GM11168 (cell line): ENCODE data around the gene OCA2.

Source experiments
- in situ Hi-C: fragments of 300-500 bp; cut with MboI; formaldehyde crosslinking; loops from one replicate; pipeline ENCODE4 v1.12.0; 2022; ENCODE audit warnings: low sequenced_read_pairs; ENCODE audit not compliant: unreplicated experiment

The OCA2 gene

DNA sequence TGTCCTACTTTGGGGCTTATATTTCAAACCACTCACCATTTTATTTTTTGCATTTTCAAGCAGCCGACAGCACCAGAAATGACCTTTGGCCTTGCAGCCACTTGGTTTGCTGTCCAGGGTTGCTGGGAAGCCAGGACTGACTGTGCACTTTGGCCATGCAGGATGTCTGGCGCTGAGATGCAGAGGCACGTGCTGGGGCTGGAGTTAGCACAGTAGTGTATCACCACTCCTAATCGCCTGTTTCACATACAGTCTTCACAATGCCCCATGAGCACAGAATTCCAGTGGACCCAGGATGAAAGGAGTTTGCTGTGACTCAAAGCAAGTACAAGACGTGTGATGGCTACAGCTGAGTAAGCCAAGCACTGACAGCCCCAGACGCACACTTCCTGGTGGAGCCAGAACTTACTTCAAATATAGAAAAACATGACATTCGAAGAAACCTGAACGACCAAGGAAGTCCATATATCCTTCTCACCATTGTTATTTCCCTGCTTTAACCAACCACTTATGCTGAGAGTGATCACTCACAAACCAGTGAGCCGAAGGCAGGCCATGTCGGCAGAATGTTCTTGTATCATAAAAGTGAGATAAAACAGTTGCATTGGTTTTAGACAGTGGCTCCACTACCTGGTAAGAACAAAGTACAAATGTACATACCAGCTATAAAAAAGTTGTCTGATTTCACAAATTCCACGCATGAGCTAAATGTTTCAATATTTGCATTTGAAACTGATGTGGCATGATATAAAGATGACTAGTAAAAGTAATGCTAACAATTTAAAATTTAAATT lies 16.0 kb downstream of the OCA2 start:
- in situ Hi-C loops = no loop called here

DNA sequence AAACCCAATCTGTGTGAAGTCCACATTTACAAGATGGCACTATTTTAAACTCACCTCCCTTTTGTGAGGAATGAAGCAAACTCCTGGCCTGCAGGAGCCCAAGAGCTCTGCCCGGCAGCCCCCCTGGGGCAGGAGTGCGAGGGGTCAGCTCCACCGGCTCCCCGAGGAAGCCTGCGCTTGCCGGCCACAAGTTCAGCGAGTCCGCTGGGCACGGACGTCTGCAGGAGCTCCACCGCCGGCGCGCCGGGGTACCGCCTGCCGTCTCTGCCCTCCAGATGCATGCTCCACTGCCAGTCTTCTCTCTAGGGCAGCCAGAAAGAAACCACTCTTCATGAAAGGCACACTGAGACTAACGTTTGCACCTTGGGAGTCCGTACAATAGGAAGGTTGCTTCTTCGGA lies 17.5 kb downstream of the OCA2 start:
- in situ Hi-C loops = no loop called here

GRCh38 chr15:28080386-28080785 lies 18.7 kb downstream of the OCA2 start:
- in situ Hi-C loops = no loop called here

DNA sequence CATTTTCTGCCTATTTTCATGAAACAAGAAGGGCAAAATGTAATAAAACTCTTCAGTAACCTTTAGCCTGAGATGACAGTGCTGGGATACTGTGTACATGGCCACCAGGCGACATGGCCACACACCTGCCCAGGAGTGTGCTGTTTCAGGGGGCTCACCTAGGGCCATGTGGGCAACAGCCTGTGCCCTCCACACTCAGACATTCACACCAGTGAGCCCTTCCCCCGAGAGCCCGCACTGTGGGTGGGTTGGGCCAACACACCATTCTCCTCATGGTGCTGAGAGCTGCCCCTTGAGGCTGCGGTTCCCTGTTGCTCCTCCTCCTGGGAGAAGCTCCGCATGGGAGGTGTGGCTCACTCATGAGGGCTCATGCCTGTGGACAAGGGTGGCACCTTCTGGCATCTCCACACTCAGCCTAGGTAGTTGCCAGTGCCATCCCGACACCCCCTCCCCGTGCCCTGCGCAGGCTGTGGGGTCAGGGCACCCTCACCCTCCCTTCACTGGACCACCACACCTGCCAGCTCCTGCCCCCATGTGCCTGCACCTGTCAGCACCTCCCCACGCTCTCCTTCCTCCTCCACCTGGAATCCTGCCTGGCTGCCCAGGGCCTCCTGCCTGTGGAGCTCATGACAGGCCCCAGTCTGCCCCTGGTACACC lies 19.7 kb downstream of the OCA2 start:
- in situ Hi-C loops = no loop called here

GRCh38 chr15:28078191-28078719 lies 20.9 kb downstream of the OCA2 start:
- in situ Hi-C loops = no loop called here

DNA sequence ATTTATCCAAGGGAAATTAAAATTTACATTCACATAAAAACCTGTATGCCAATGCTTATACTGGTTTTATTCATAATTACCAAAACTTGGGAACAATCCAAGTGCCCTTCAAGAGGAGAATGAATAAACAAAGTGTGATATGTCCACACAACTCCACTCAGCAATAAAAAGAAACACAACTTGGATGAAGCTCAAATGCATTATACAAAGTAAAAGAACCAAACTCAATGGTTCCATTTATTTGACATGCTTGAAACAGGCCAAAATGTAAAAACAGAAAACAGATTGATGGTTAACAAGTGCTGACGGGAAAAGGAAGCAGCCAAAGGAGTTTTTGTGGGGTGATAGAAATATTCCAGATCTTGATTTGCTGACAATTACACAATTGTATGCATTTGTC lies 23.5 kb downstream of the OCA2 start:
- in situ Hi-C loops = no loop called here

- in situ Hi-C loops = no loop called here
Measured at GRCh38 chr15:28068930-28069329, 30.2 kb downstream of the OCA2 start.

DNA sequence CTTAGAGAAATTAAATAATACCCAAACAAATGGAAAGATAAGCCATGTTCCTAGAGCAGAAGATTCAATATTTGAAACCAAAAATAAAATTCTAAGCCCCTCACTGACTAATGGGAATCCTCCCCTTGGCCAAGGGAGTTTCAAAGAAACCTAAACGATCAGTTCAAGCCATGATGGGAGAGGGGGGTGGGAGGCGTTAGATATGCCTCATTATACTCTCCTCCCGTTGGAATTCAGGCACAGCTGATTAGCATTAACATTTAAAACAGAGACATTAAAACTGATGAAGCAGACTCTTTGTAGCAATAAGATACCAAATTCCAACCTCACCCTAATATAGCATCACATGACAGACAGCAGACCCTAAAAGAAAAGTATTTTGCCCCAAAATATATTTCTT lies 32.9 kb downstream of the OCA2 start:
- in situ Hi-C loops = no loop called here

- in situ Hi-C loops = no loop called here
Measured at GRCh38 chr15:28060005-28060404, 39.1 kb downstream of the OCA2 start.

GRCh38 chr15:28058082-28058481 lies 41.0 kb downstream of the OCA2 start:
- in situ Hi-C loops = no loop called here

- in situ Hi-C loops = no loop called here
Measured at GRCh38 chr15:28051955-28052633, 47.0 kb downstream of the OCA2 start.

GRCh38 chr15:28049581-28049980 lies 49.5 kb downstream of the OCA2 start:
- in situ Hi-C loops = no loop called here

GRCh38 chr15:28047277-28047676 lies 51.8 kb downstream of the OCA2 start:
- in situ Hi-C loops = no loop called here

GRCh38 chr15:28044121-28044672 lies 54.9 kb downstream of the OCA2 start:
- in situ Hi-C loops = no loop called here

GRCh38 chr15:28043691-28044091 lies 55.4 kb downstream of the OCA2 start:
- in situ Hi-C loops = no loop called here

DNA sequence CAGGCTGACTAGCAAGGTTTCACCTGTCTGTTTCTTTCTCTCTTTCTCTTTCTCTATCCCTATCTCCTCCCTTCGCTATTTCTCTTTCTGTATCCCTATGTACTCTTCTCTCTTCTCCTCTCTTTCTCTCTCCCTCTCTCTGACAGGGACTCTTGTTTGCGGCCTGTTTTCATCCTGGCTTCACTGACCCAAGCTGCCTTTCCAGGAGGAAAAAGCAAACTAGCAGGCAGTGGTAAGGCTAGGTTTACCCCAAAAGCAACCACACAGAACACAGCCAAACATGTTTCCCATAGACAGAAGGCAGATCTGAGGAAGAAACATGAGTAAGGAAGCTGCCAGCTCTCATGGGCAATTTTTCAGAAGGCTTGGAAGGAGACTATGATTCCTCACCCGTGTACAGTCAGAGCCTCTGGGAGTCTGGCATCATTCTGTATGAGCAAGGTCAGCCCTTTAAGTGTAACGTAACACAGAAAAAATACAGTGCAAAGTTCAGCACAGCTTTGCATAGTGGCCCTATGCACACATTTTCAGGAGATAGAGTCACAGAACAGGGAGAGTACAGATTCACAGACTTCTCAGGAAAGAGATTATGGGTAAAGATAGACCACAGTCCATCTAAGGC lies 61.0 kb downstream of the OCA2 start:
- in situ Hi-C loops = no loop called here

- in situ Hi-C loops = no loop called here
Measured at GRCh38 chr15:28033443-28033842, 65.7 kb downstream of the OCA2 start.

DNA sequence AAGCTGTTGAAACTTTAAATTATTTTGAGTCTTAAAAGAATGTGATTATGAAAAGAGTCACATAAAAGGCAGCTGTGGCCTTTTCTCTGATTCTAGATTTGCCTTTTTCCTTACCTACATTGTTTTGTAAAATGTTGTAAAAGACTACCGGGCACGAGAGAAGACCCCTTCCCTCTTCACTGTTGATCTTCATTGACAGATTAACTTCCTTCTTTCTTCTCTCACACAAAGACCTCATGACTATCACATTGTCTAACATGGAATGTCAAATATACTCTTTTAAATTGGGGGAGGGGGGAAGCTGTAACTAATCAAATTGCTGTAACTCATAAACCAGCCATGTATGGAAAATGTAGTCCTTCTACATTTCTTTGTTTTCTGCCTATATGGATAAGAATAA lies 68.3 kb downstream of the OCA2 start:
- in situ Hi-C loops = no loop called here

- in situ Hi-C loops = no loop called here
Measured at GRCh38 chr15:28027714-28028076, 71.4 kb downstream of the OCA2 start.
